Trophoblast cell (in vitro differentiated cells and primary cell): ENCODE data around the gene QKI.

Experiments used
- DNase-seq, 2 donors: peaks; one replicate each; pipeline ENCODE4 v3.0.0-alpha.2; 2016
- H2AFZ ChIP-seq: 2 replicates; pipeline ENCODE4 v1.6.1; 2013; ENCODE audit warnings: low read length, moderate library complexity, mild to moderate bottlenecking; ENCODE audit not compliant: insufficient read depth, poor library complexity
- H2AK5ac ChIP-seq: 2 replicates; pipeline ENCODE4 v1.6.1; 2013; ENCODE audit warnings: mild to moderate bottlenecking, low read length
- H2BK120ac ChIP-seq: 2 replicates; pipeline ENCODE4 v1.6.1; 2013; ENCODE audit warnings: low read length, mild to moderate bottlenecking, moderate library complexity; ENCODE audit not compliant: insufficient read depth, poor library complexity
- H2BK12ac ChIP-seq: 2 replicates; pipeline ENCODE4 v1.6.1; 2013; ENCODE audit warnings: mild to moderate bottlenecking, low read length, moderate library complexity
- H2BK5ac ChIP-seq: 2 replicates; pipeline ENCODE4 v1.6.1; 2013; ENCODE audit warnings: low read length, low read depth, moderate library complexity, mild to moderate bottlenecking; ENCODE audit not compliant: poor library complexity
- H3K14ac ChIP-seq: 2 replicates; pipeline ENCODE4 v1.6.1; 2013; ENCODE audit warnings: mild to moderate bottlenecking, low read length
- H3K18ac ChIP-seq: 2 replicates; pipeline ENCODE4 v1.6.1; 2013; ENCODE audit warnings: mild to moderate bottlenecking, low read length
- H3K23ac ChIP-seq: 2 replicates; pipeline ENCODE4 v1.6.1; 2013; ENCODE audit warnings: low read length
- H3K27ac ChIP-seq: 2 replicates; pipeline ENCODE4 v1.5.1; 2013; ENCODE audit warnings: low read depth, mild to moderate bottlenecking, inconsistent platforms, low read length, moderate library complexity
- H3K27me3 ChIP-seq: 2 replicates; pipeline ENCODE4 v1.6.1; 2013; ENCODE audit warnings: inconsistent platforms, mild to moderate bottlenecking, low read length, moderate library complexity; ENCODE audit not compliant: insufficient read depth
- H3K36me3 ChIP-seq, 2 experiments: 1 replicate in 1 of 2; 2 replicates in 1 of 2; pipeline ENCODE4 v1.6.1; 2013; ENCODE audit warnings: low read length in 2 of 2, mild to moderate bottlenecking in 2 of 2, moderate library complexity in 1 of 2; ENCODE audit not compliant: insufficient read depth in 2 of 2, control insufficient read depth in 1 of 2
- H3K4ac ChIP-seq: 2 replicates; pipeline ENCODE4 v1.6.1; 2013; ENCODE audit warnings: low read depth, mild to moderate bottlenecking, low read length, moderate library complexity
- H3K4me1 ChIP-seq, 2 experiments: 1 replicate in 1 of 2; 2 replicates in 1 of 2; pipeline ENCODE4 v1.6.1; 2013; ENCODE audit warnings: low read length in 2 of 2, mild to moderate bottlenecking in 2 of 2, moderate library complexity in 1 of 2; ENCODE audit not compliant: insufficient read depth in 2 of 2, control insufficient read depth in 1 of 2
- H3K4me2 ChIP-seq: 2 replicates; pipeline ENCODE4 v1.6.1; 2013; ENCODE audit warnings: inconsistent platforms, mild to moderate bottlenecking, low read length, moderate library complexity
- H3K4me3 ChIP-seq: 2 replicates; pipeline ENCODE4 v1.5.1; 2013; ENCODE audit warnings: mild to moderate bottlenecking, low read depth, low read length, inconsistent platforms
- H3K79me1 ChIP-seq: one replicate; pipeline ENCODE4 v1.6.1; 2013; ENCODE audit warnings: low read length
- H3K79me2 ChIP-seq: 2 replicates; pipeline ENCODE4 v1.6.1; 2013; ENCODE audit warnings: low read length, mild to moderate bottlenecking; ENCODE audit not compliant: control insufficient read depth, insufficient read depth, poor library complexity
- H3K9ac ChIP-seq: 2 replicates; pipeline ENCODE4 v1.6.1; 2013; ENCODE audit warnings: mild to moderate bottlenecking, low read length
- H3K9me3 ChIP-seq: 2 replicates; pipeline ENCODE4 v1.6.1; 2013; ENCODE audit warnings: low read depth, mild to moderate bottlenecking, control low read depth, inconsistent platforms, low read length; ENCODE audit not compliant: insufficient read depth
- H4K12ac ChIP-seq: 2 replicates; pipeline ENCODE4 v1.6.1; 2013; ENCODE audit warnings: low read depth, mild to moderate bottlenecking, low read length, moderate library complexity
- H4K8ac ChIP-seq: 2 replicates; pipeline ENCODE4 v1.6.1; 2013; ENCODE audit warnings: low read depth, mild to moderate bottlenecking, low read length, moderate library complexity
- H4K91ac ChIP-seq: one replicate; pipeline ENCODE4 v1.6.1; 2013; ENCODE audit warnings: low read depth, mild to moderate bottlenecking, low read length, moderate library complexity
- WGBS: extraction: QIAGEN DNeasy Blood & Tissue Kit; methylation state at CpG from one replicate; pipeline ENCODE4 v1.1.7; 2013; ENCODE audit warnings: missing lambda C conversion rate; ENCODE audit not compliant: insufficient read length, insufficient coverage; ENCODE audit errors: extremely low coverage; 5-methylcytosine and 5-hydroxymethylcytosine counted together

The QKI gene

GRCh38 chr6:163532526-163533078 lies 118.1 kb downstream of the QKI start:
- WGBS, result no CpG with 5 or more reads among the region's 5 CpGs

GRCh38 chr6:163533443-163533842 lies 118.9 kb downstream of the QKI start:
- H2AFZ ChIP-seq, result no peak overlapping the region

More at GRCh38 chr6:163532526-163533078, 118.1 kb downstream of the QKI start:
- Histone ChIP-seq H4K12ac (no peak overlapping the region), H3K18ac (no peak overlapping the region), H3K9ac (no peak overlapping the region), H2BK120ac (no peak overlapping the region), H3K9me3 (no peaks in the 10 kb centered on the region), H3K4me3 (no peak overlapping the region), H3K27me3 (no peaks in the 10 kb centered on the region), H2BK5ac (no peak overlapping the region), H4K8ac (no peak overlapping the region), H3K79me2 (no peaks in the 10 kb centered on the region), H2AK5ac (no peak overlapping the region), H2BK12ac (no peak overlapping the region), H3K4ac (no peak overlapping the region), H3K23ac (no peak overlapping the region), H3K4me1 (peaks cover 3 to 6% of the 10 kb centered on the region in 2 experiments), H4K91ac (no peak overlapping the region), H3K36me3 (peaks cover 1 to 3% of the 10 kb centered on the region in 2 experiments), H3K27ac (peak overlapping the region; percentile 5), H3K14ac (no peak overlapping the region), H2AFZ (no peak overlapping the region), H3K4me2 (peak overlapping the region; percentile 29), H3K79me1 (no peaks in the 10 kb centered on the region)
- DNase-seq, result peak; percentile 51 to 68

GRCh38 chr6:163536770-163537169 lies 122.3 kb downstream of the QKI start:
- Histone ChIP-seq H4K12ac (peak overlapping the region; percentile 43), H3K18ac (no peak overlapping the region), H3K23ac (no peak overlapping the region), H3K9ac (no peak overlapping the region), H4K91ac (no peak overlapping the region), H3K4me1 (peaks cover 3% of the 10 kb centered on the region in 2 experiments), H3K79me2 (peaks cover 2% of the 10 kb centered on the region), H3K27me3 (no peaks in the 10 kb centered on the region), H3K36me3 (peaks cover 1 to 3% of the 10 kb centered on the region in 2 experiments), H2AK5ac (no peak overlapping the region), H4K8ac (no peak overlapping the region), H3K9me3 (no peaks in the 10 kb centered on the region), H3K4ac (peak overlapping the region; percentile 75), H3K4me2 (no peak overlapping the region), H3K27ac (no peak overlapping the region), H3K79me1 (no peaks in the 10 kb centered on the region), H3K4me3 (no peak overlapping the region), H2BK12ac (no peak overlapping the region), H2AFZ (no peak overlapping the region), H3K14ac (no peak overlapping the region), H2BK5ac (no peak overlapping the region), H2BK120ac (no peak overlapping the region)
- no peak for DNase-seq
- WGBS, result no CpG with 5 or more reads among the region's 3 CpGs

More at GRCh38 chr6:163533443-163533842, 118.9 kb downstream of the QKI start:
- H3K9me3 ChIP-seq, result no peaks in the 10 kb centered on the region
- H3K36me3 ChIP-seq, result peaks cover 1 to 3% of the 10 kb centered on the region in 2 experiments
- H4K8ac ChIP-seq, result no peak overlapping the region
- no CpG with 5 or more reads among the region's 2 CpGs for WGBS
- H3K4me3 ChIP-seq, result no peak overlapping the region
- H3K4me2 ChIP-seq, result no peak overlapping the region
- H3K4me1 ChIP-seq, result peaks cover 3 to 6% of the 10 kb centered on the region in 2 experiments
- peak; percentile 51 to 86 for DNase-seq
- no peaks in the 10 kb centered on the region for H3K79me1 ChIP-seq
- peaks cover 2% of the 10 kb centered on the region for H3K79me2 ChIP-seq
- no peak overlapping the region for H2AK5ac ChIP-seq
- no peak overlapping the region for H3K23ac ChIP-seq
- no peak overlapping the region for H2BK120ac ChIP-seq
- H3K27ac ChIP-seq, result no peak overlapping the region
- H2BK5ac ChIP-seq, result no peak overlapping the region
- H4K12ac ChIP-seq, result no peak overlapping the region
- no peak overlapping the region for H3K14ac ChIP-seq
- no peak overlapping the region for H3K4ac ChIP-seq
- H3K27me3 ChIP-seq, result no peaks in the 10 kb centered on the region
- no peak overlapping the region for H2BK12ac ChIP-seq
- no peak overlapping the region for H4K91ac ChIP-seq
- no peak overlapping the region for H3K9ac ChIP-seq
- H3K18ac ChIP-seq, result no peak overlapping the region

GRCh38 chr6:163538331-163538730 lies 123.8 kb downstream of the QKI start:
- DNase-seq, result no peak
- WGBS, result no CpG with 5 or more reads among the region's 5 CpGs
- no peak overlapping the region for H3K27ac ChIP-seq

More at GRCh38 chr6:163538331-163538730, 123.8 kb downstream of the QKI start:
- H3K36me3 ChIP-seq, result peaks cover 1 to 3% of the 10 kb centered on the region in 2 experiments
- no peak overlapping the region for H2AFZ ChIP-seq
- H3K4me3 ChIP-seq, result no peak overlapping the region
- H3K9ac ChIP-seq, result no peak overlapping the region
- no peak overlapping the region for H2AK5ac ChIP-seq
- H3K4me2 ChIP-seq, result no peak overlapping the region
- no peak overlapping the region for H2BK12ac ChIP-seq
- no peak overlapping the region for H4K12ac ChIP-seq
- H3K23ac ChIP-seq, result no peak overlapping the region
- H3K18ac ChIP-seq, result peak overlapping the region; percentile 82
- no peak overlapping the region for H2BK5ac ChIP-seq
- no peaks in the 10 kb centered on the region for H3K9me3 ChIP-seq
- no peak overlapping the region for H4K91ac ChIP-seq
- H3K27me3 ChIP-seq, result no peaks in the 10 kb centered on the region
- H3K79me1 ChIP-seq, result no peaks in the 10 kb centered on the region
- H3K4me1 ChIP-seq, result no peaks in the 10 kb centered on the region
- no peak overlapping the region for H4K8ac ChIP-seq
- H3K4ac ChIP-seq, result peak overlapping the region; percentile 83
- H3K79me2 ChIP-seq, result peaks cover 2% of the 10 kb centered on the region
- no peak overlapping the region for H2BK120ac ChIP-seq
- H3K14ac ChIP-seq, result no peak overlapping the region
